NCI-H2081 treated with DMSO at 0.1 percent for 48 hours (cell line): ENCODE measurements around the gene ACSF3.
"Not testable (repeated sequence)": the region's sequence is repeated elsewhere in the genome, so short reads cannot be mapped to it uniquely, and the experiment has no call there.

ENCODE experiments used
- DNase-seq: peaks from one replicate; lab custom pipeline; 2025; lab: John Stamatoyannopoulos, UW

Gene ACSF3

GRCh38 chr16:89055894-89056555 lies 37.6 kb upstream of the ACSF3 start:
- no peak for DNase-seq

- DNase-seq: no peak
Measured at GRCh38 chr16:89056592-89056991, 37.1 kb upstream of the ACSF3 start.

- no peak for DNase-seq
Measured at GRCh38 chr16:89057738-89058137, 35.9 kb upstream of the ACSF3 start.

- no peak for DNase-seq
Measured at GRCh38 chr16:89058812-89059211, 34.8 kb upstream of the ACSF3 start.

- no peak for DNase-seq
Measured at GRCh38 chr16:89060207-89060794, 33.4 kb upstream of the ACSF3 start.

- no peak for DNase-seq
Measured at GRCh38 chr16:89061086-89061485, 32.6 kb upstream of the ACSF3 start.

- DNase-seq: no peak
Measured at GRCh38 chr16:89061590-89062380, 31.9 kb upstream of the ACSF3 start.

GRCh38 chr16:89062389-89063345 lies 31.0 kb upstream of the ACSF3 start:
- no peak for DNase-seq

- no peak for DNase-seq
Measured at GRCh38 chr16:89063768-89064320, 29.8 kb upstream of the ACSF3 start.

GRCh38 chr16:89064606-89065457 lies 28.8 kb upstream of the ACSF3 start:
- DNase-seq: no peak

- DNase-seq: no peak
Measured at GRCh38 chr16:89065458-89065822, 28.2 kb upstream of the ACSF3 start.

- DNase-seq: no peak
Measured at GRCh38 chr16:89066721-89067120, 26.9 kb upstream of the ACSF3 start.

GRCh38 chr16:89067677-89068443 lies 25.8 kb upstream of the ACSF3 start:
- no peak for DNase-seq

- DNase-seq: not testable (repeated sequence)
Measured at GRCh38 chr16:89068814-89069616, 24.6 kb upstream of the ACSF3 start.

GRCh38 chr16:89069920-89070319 lies 23.7 kb upstream of the ACSF3 start:
- DNase-seq: no peak

- DNase-seq: no peak
Measured at GRCh38 chr16:89070590-89070989, 23.1 kb upstream of the ACSF3 start.

- DNase-seq: no peak
Measured at GRCh38 chr16:89071686-89072547, 21.7 kb upstream of the ACSF3 start.

- no peak for DNase-seq
Measured at GRCh38 chr16:89072548-89073130, 21.0 kb upstream of the ACSF3 start.
